Esophagus squamous epithelium (tissue), 5 donors: ENCODE results near the gene RPUSD3. TPM values are rescaled to one million over a fixed set of nuclear protein-coding genes. Genes with fewer than 3 reads are reported as not detected.
"Not testable (repeated sequence)": the region's sequence is repeated elsewhere in the genome, so short reads cannot be mapped to it uniquely, and the experiment has no call there.

ENCODE experiments used
- DNase-seq: peaks from one replicate; lab custom pipeline; 2025; lab: John Stamatoyannopoulos, UW
- H3K27ac ChIP-seq, 4 donors: fragments of 200-600 bp; sonication (generic); one replicate each; pipeline ENCODE4 v1.5.1; 2016 to 2019; ENCODE audit warnings: mild to moderate bottlenecking in 1 of 4
- H3K27me3 ChIP-seq, 4 donors: fragments of 200-600 bp; sonication (generic); 1 replicate in 3 of 4; 2 replicates in 1 of 4; pipeline versions ENCODE4 v1.5.1 to v1.6.0; 2017 to 2021; ENCODE audit warnings: antibody characterized with exemption in 1 of 4
- H3K36me3 ChIP-seq, 3 donors: fragments of 200-600 bp; sonication (generic); one replicate each; pipeline ENCODE4 v1.5.1; 2016 to 2019
- H3K4me1 ChIP-seq, 3 donors: fragments of 200-600 bp; sonication (generic); one replicate each; pipeline ENCODE4 v1.5.1; 2017 to 2019
- H3K4me3 ChIP-seq, 4 donors: fragments of 200-600 bp; sonication (generic); 1 replicate in 3 of 4; 2 replicates in 1 of 4; pipeline ENCODE4 v1.5.1; 2016 to 2019; ENCODE audit warnings: mild to moderate bottlenecking in 2 of 4, moderate library complexity in 1 of 4
- H3K9me3 ChIP-seq, 3 donors: fragments of 200-600 bp; sonication (generic); one replicate each; pipeline ENCODE4 v1.5.1; 2016 to 2019
- POLR2A ChIP-seq, 4 donors: fragments of 450-650 bp; IDR thresholded peaks; one replicate each; pipeline ENCODE4 v1.6.1; 2017; ENCODE audit warnings: antibody characterized with exemption in 4 of 4, mild to moderate bottlenecking in 4 of 4, moderate library complexity in 3 of 4
- WGBS, 2 donors: methylation state at CpG; one replicate each; pipeline ENCODE4 v1.1.5; 2018; 5-methylcytosine and 5-hydroxymethylcytosine counted together
- intact Hi-C: fragments of 100-400 bp; cut with DNase I; formaldehyde crosslinking; loops from one replicate; pipeline ENCODE4 v1.15.0; 2022
- total RNA-seq, 4 donors: library from RNA; depleted of rRNA; stranded (reverse); fragments of >200 nt; gene quantifications; one replicate each; pipeline ENCODE4 v1.1.0, GENCODE V29; 2016
- TF ChIP-seq, protein P1 (sequence below), 6 experiments: fragments of 450-650 bp in 4 of 6; fragments of 200-600 bp in 2 of 6; sonication (generic) in 2 of 6; IDR thresholded peaks; one replicate each; pipeline ENCODE4 v1.5.1; 2016 to 2019; ENCODE audit warnings: antibody characterized with exemption in 6 of 6, mild to moderate bottlenecking in 4 of 6, moderate library complexity in 4 of 6
- donor health status: DM: yes; HTN: yes; CAD: no.

Gene RPUSD3
- total RNA-seq, 4 donors from 2014 or later, result 34.7 to 46.4 (median 41.4) TPM

GRCh38 chr3:9859530-9860025 is 15.8 kb upstream of the RPUSD3 start:
- 93% methylated on average over 3 of the region's 12 CpGs; no CpG with 5 or more reads in 1 of the 2 donors for WGBS, 2 donors
- Histone ChIP-seq H3K4me3 (no peak overlapping the region), H3K27me3 (peaks cover 0 to 20% (median 0%) of the 10 kb centered on the region in 4 donors), H3K9me3 (no peaks in the 10 kb centered on the region), H3K36me3 (no peaks in the 10 kb centered on the region), H3K4me1 (peaks cover 10 to 25% (median 14%) of the 10 kb centered on the region in 3 donors), H3K27ac (no peak overlapping the region)
- intact Hi-C loops, result no loop called here
- no peak for DNase-seq
- no peak for TF ChIP-seq POLR2A (IDR thresholded peaks at IDR 0.05)
- TF ChIP-seq, protein P1, sequence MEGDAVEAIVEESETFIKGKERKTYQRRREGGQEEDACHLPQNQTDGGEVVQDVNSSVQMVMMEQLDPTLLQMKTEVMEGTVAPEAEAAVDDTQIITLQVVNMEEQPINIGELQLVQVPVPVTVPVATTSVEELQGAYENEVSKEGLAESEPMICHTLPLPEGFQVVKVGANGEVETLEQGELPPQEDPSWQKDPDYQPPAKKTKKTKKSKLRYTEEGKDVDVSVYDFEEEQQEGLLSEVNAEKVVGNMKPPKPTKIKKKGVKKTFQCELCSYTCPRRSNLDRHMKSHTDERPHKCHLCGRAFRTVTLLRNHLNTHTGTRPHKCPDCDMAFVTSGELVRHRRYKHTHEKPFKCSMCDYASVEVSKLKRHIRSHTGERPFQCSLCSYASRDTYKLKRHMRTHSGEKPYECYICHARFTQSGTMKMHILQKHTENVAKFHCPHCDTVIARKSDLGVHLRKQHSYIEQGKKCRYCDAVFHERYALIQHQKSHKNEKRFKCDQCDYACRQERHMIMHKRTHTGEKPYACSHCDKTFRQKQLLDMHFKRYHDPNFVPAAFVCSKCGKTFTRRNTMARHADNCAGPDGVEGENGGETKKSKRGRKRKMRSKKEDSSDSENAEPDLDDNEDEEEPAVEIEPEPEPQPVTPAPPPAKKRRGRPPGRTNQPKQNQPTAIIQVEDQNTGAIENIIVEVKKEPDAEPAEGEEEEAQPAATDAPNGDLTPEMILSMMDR (IDR thresholded peaks at IDR 0.05), result no peak

- TF ChIP-seq, protein P1 (IDR thresholded peaks at IDR 0.05), result no peak
- no peak for TF ChIP-seq POLR2A (IDR thresholded peaks at IDR 0.05)
- H3K36me3 ChIP-seq, result no peaks in the 10 kb centered on the region
- no peaks in the 10 kb centered on the region for H3K9me3 ChIP-seq
- DNase-seq, result no peak
- H3K27me3 ChIP-seq, result no peaks in the 10 kb centered on the region
- WGBS, 2 donors, result 100% methylated on average over 1 of the region's 3 CpGs; no CpG with 5 or more reads in 1 of the 2 donors
- no peak overlapping the region for H3K27ac ChIP-seq
- no peak overlapping the region for H3K4me3 ChIP-seq
- intact Hi-C loops, result no loop called here
- H3K4me1 ChIP-seq, result peaks cover 0 to 13% (median 0%) of the 10 kb centered on the region in 3 donors
Observed at GRCh38 chr3:9855594-9855993, 11.8 kb upstream of the RPUSD3 start.

GRCh38 chr3:9854291-9854940 is 10.6 kb upstream of the RPUSD3 start:
- WGBS, 2 donors, result 74 to 86% methylated on average over 10 to 11 of the region's 11 CpGs
- H3K27ac ChIP-seq, H3K4me3 ChIP-seq, H3K27me3 ChIP-seq, intact Hi-C loops, H3K36me3 ChIP-seq, DNase-seq, H3K9me3 ChIP-seq: not testable (repeated sequence)
- peaks cover 0 to 13% (median 0%) of the 10 kb centered on the region in 3 donors for H3K4me1 ChIP-seq

DNA sequence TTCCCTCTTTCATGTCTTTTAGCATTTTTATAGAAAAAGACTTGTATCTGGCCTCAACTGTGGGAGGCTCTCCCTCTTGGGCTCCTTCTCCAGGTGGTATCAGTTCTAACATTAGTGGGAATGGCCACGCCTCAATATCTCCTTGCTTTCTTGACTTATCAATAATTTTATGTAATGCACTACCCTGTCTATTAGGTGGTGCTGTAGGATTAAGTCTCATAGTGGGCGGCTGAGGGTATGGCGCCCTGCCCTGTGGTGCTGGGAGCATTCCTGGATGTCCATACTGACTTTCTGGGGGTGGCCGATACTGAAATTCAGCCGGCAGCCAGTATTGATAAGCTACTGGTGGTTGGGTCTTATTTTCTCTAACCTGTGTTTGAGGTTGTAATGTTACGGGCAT is 8.7 kb upstream of the RPUSD3 start:
- H3K27me3 ChIP-seq, result no peaks in the 10 kb centered on the region
- no peak for DNase-seq
- TF ChIP-seq POLR2A (IDR thresholded peaks at IDR 0.05), result no peak
- TF ChIP-seq, protein P1 (IDR thresholded peaks at IDR 0.05), result no peak
- peaks cover 0 to 13% (median 0%) of the 10 kb centered on the region in 3 donors for H3K4me1 ChIP-seq
- no peak overlapping the region for H3K4me3 ChIP-seq
- 90 to 93% methylated on average over 6 of the region's 6 CpGs for WGBS, 2 donors
- H3K9me3 ChIP-seq, result no peaks in the 10 kb centered on the region
- intact Hi-C loops, result no loop called here
- no peaks in the 10 kb centered on the region for H3K36me3 ChIP-seq
- no peak overlapping the region for H3K27ac ChIP-seq

- H3K27me3 ChIP-seq, DNase-seq, H3K36me3 ChIP-seq, intact Hi-C loops, H3K9me3 ChIP-seq, H3K4me3 ChIP-seq, H3K27ac ChIP-seq: not testable (repeated sequence)
- peaks cover 0 to 13% (median 0%) of the 10 kb centered on the region in 3 donors for H3K4me1 ChIP-seq
- WGBS, 2 donors, result 33 to 48% methylated on average over 6 of the region's 6 CpGs
Observed at GRCh38 chr3:9851926-9852325, 8.1 kb upstream of the RPUSD3 start.

DNA sequence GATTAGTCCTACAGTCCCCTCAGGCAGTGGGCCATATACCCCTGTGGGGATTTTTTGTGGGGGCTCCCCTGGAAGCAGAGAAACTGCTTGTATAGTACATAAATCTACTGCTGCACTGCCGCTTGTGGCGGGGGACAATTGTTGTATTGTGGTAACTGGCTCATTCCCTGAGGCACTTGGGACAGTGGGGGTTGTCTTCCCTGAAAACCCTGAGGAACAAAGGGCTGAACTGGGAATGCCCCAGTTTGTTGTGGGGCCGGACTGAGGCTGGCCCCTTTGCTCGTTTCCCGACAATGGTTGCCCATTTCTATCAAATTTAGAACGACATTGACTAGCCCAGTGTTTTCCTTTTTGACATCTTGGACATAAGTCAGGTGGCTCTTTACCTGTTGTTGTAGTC is 7.6 kb upstream of the RPUSD3 start:
- H3K27ac ChIP-seq, H3K4me3 ChIP-seq: not testable (repeated sequence)

More for the DNA sequence above, 7.6 kb upstream of the RPUSD3 start:
- H3K9me3 ChIP-seq, H3K36me3 ChIP-seq, H3K27me3 ChIP-seq, DNase-seq, intact Hi-C loops: not testable (repeated sequence)
- 77 to 83% methylated on average over 4 to 6 of the region's 6 CpGs for WGBS, 2 donors
- peaks cover 0 to 13% (median 0%) of the 10 kb centered on the region in 3 donors for H3K4me1 ChIP-seq
